ENCODE measurements around the gene GLT6D1. TPM values are rescaled to one million over a fixed set of nuclear protein-coding genes. Genes with fewer than 3 reads are reported as not detected.

The GLT6D1 gene
- total RNA-seq, 1 donor from 2014 or later, result not detected

- Histone ChIP-seq H3K4me2 (ENCODE audit: low read length) (no peak overlapping the region), H3K27ac (ENCODE audit: low read depth, low read length) (no peak overlapping the region), H3K9me3 (ENCODE audit: insufficient read depth, low read depth, low read length) (no peaks in the 10 kb centered on the region), H3K79me2 (ENCODE audit: insufficient read depth, low read length) (no peaks in the 10 kb centered on the region), H4K20me1 (ENCODE audit: insufficient read depth, low read length) (no peaks in the 10 kb centered on the region), H3K4me1 (ENCODE audit: insufficient read depth, low read length) (no peaks in the 10 kb centered on the region), H3K27me3 (ENCODE audit: insufficient read depth, low read length) (no peaks in the 10 kb centered on the region), H3K4me3 (ENCODE audit: insufficient read depth, low read depth, low read length) (no peak overlapping the region), H3K9ac (ENCODE audit: low read length) (no peak overlapping the region), H3K36me3 (ENCODE audit: insufficient read depth, low read length) (no peaks in the 10 kb centered on the region), H2AFZ (ENCODE audit: low read depth, low read length) (no peak overlapping the region)
- Mint-ChIP-seq H3K9me3 (ENCODE audit: unreplicated experiment) (peaks cover 25% of the 10 kb centered on the region), H3K4me3 (ENCODE audit: unreplicated experiment) (no peak overlapping the region), H3K36me3 (ENCODE audit: low read depth, unreplicated experiment) (no peaks in the 10 kb centered on the region), H3K27ac (ENCODE audit: unreplicated experiment) (no peak overlapping the region), H3K4me1 (ENCODE audit: low read depth, unreplicated experiment) (no peaks in the 10 kb centered on the region), H3K27me3 (ENCODE audit: low read depth, unreplicated experiment) (peaks cover 25% of the 10 kb centered on the region)
- DNase-seq (ENCODE audit: low read depth), result no peak
- no peak for FAIRE-seq
- TF ChIP-seq EZH2 (IDR thresholded peaks at IDR 0.05; ENCODE audit: insufficient read depth, low read length), result no peak
- no peak for TF ChIP-seq CTCF (IDR thresholded peaks at IDR 0.05; ENCODE audit: insufficient read depth, low read depth, low read length)
These were observed 6.5 kb downstream of the GLT6D1 start for GRCh38 chr9:135632841-135633240.

GRCh38 chr9:135624282-135624681 is 15.1 kb downstream of the GLT6D1 start:
- no peak overlapping the region for H3K9ac ChIP-seq (ENCODE audit: low read length)
- Mint-ChIP-seq H3K27me3 (ENCODE audit: low read depth, unreplicated experiment) (peaks cover 21% of the 10 kb centered on the region), H3K27ac (ENCODE audit: unreplicated experiment) (no peak overlapping the region), H3K9me3 (ENCODE audit: unreplicated experiment) (peaks cover 8% of the 10 kb centered on the region), H3K4me3 (ENCODE audit: unreplicated experiment) (no peak overlapping the region), H3K36me3 (ENCODE audit: low read depth, unreplicated experiment) (no peaks in the 10 kb centered on the region), H3K4me1 (ENCODE audit: low read depth, unreplicated experiment) (no peaks in the 10 kb centered on the region)
- peaks cover 6% of the 10 kb centered on the region for H3K27me3 ChIP-seq (ENCODE audit: insufficient read depth, low read length)
- no peak overlapping the region for H3K27ac ChIP-seq (ENCODE audit: low read depth, low read length)
- DNase-seq (ENCODE audit: low read depth) (no peak), FAIRE-seq (no peak)
- H3K4me1 ChIP-seq (ENCODE audit: insufficient read depth, low read length), result no peaks in the 10 kb centered on the region
- no peaks in the 10 kb centered on the region for H3K36me3 ChIP-seq (ENCODE audit: insufficient read depth, low read length)
- no peak overlapping the region for H3K4me3 ChIP-seq (ENCODE audit: insufficient read depth, low read depth, low read length)
- no peaks in the 10 kb centered on the region for H4K20me1 ChIP-seq (ENCODE audit: insufficient read depth, low read length)
- no peaks in the 10 kb centered on the region for H3K9me3 ChIP-seq (ENCODE audit: insufficient read depth, low read depth, low read length)
- H3K79me2 ChIP-seq (ENCODE audit: insufficient read depth, low read length), result no peaks in the 10 kb centered on the region
- no peak overlapping the region for H2AFZ ChIP-seq (ENCODE audit: low read depth, low read length)
- H3K4me2 ChIP-seq (ENCODE audit: low read length), result no peak overlapping the region
- TF ChIP-seq EZH2 (IDR thresholded peaks at IDR 0.05; ENCODE audit: insufficient read depth, low read length) (no peak), CTCF (IDR thresholded peaks at IDR 0.05; ENCODE audit: insufficient read depth, low read depth, low read length) (no peak)

GRCh38 chr9:135622415-135623020 is 16.8 kb downstream of the GLT6D1 start:
- H3K9me3 Mint-ChIP-seq (ENCODE audit: unreplicated experiment), result peaks cover 5% of the 10 kb centered on the region
- no peaks in the 10 kb centered on the region for H3K4me1 Mint-ChIP-seq (ENCODE audit: low read depth, unreplicated experiment)
- H3K36me3 ChIP-seq (ENCODE audit: insufficient read depth, low read length), result no peaks in the 10 kb centered on the region
- no peaks in the 10 kb centered on the region for H3K79me2 ChIP-seq (ENCODE audit: insufficient read depth, low read length)
- no peaks in the 10 kb centered on the region for H3K9me3 ChIP-seq (ENCODE audit: insufficient read depth, low read depth, low read length)
- DNase-seq (ENCODE audit: low read depth) (no peak), FAIRE-seq (no peak)
- no peak overlapping the region for H2AFZ ChIP-seq (ENCODE audit: low read depth, low read length)
- peaks cover 6% of the 10 kb centered on the region for H3K27me3 ChIP-seq (ENCODE audit: insufficient read depth, low read length)
- H3K4me1 ChIP-seq (ENCODE audit: insufficient read depth, low read length), result no peaks in the 10 kb centered on the region
- TF ChIP-seq EZH2 (IDR thresholded peaks at IDR 0.05; ENCODE audit: insufficient read depth, low read length) (no peak), CTCF (IDR thresholded peaks at IDR 0.05; ENCODE audit: insufficient read depth, low read depth, low read length) (no peak)
- H3K9ac ChIP-seq (ENCODE audit: low read length), result no peak overlapping the region
- H3K27ac Mint-ChIP-seq (ENCODE audit: unreplicated experiment), result no peak overlapping the region
- H3K4me3 Mint-ChIP-seq (ENCODE audit: unreplicated experiment), result no peak overlapping the region
- H4K20me1 ChIP-seq (ENCODE audit: insufficient read depth, low read length), result no peaks in the 10 kb centered on the region
- H3K27ac ChIP-seq (ENCODE audit: low read depth, low read length), result no peak overlapping the region
- no peaks in the 10 kb centered on the region for H3K36me3 Mint-ChIP-seq (ENCODE audit: low read depth, unreplicated experiment)
- peaks cover 33% of the 10 kb centered on the region for H3K27me3 Mint-ChIP-seq (ENCODE audit: low read depth, unreplicated experiment)
- H3K4me2 ChIP-seq (ENCODE audit: low read length), result no peak overlapping the region
- no peak overlapping the region for H3K4me3 ChIP-seq (ENCODE audit: insufficient read depth, low read depth, low read length)

Data from astrocyte (in vitro differentiated cells and primary cell).